Measurements from ENCODE around the gene PYGO2.
"Not testable (repeated sequence)": the region's sequence is repeated elsewhere in the genome, so short reads cannot be mapped to it uniquely, and the experiment has no call there.

The PYGO2 gene

GRCh38 chr1:154998201-154998780 is 36.7 kb upstream of the PYGO2 start:
- H3K27ac ChIP-seq: no peak overlapping the region
- DNase-seq: peak; percentile 47
- no peaks in the 10 kb centered on the region for H3K9me3 ChIP-seq (ENCODE audit: severe bottlenecking)
- no peaks in the 10 kb centered on the region for H3K27me3 ChIP-seq (ENCODE audit: insufficient read depth, low read depth, severe bottlenecking)
- no peaks in the 10 kb centered on the region for H3K36me3 ChIP-seq
- TF ChIP-seq CTCF (IDR thresholded peaks at IDR 0.05; ENCODE audit: low read depth, low read length): peak; percentile 45; the same call in 1 of the 2 replicates
- no peak overlapping the region for H3K4me3 ChIP-seq (ENCODE audit: low read depth, low read length)

- Histone ChIP-seq H3K27me3 (ENCODE audit: insufficient read depth, low read depth, severe bottlenecking) (no peaks in the 10 kb centered on the region), H3K27ac (no peak overlapping the region)
- no peak for DNase-seq
Measured at GRCh38 chr1:154996966-154997701, 35.6 kb upstream of the PYGO2 start.

GRCh38 chr1:154995301-154995983 is 33.9 kb upstream of the PYGO2 start:
- H3K27ac ChIP-seq; H3K9me3 ChIP-seq (ENCODE audit: severe bottlenecking); H3K27me3 ChIP-seq (ENCODE audit: insufficient read depth, low read depth, severe bottlenecking); H3K4me3 ChIP-seq (ENCODE audit: low read depth, low read length): not testable (repeated sequence)
- peak; percentile 87 for DNase-seq
- peaks cover 13% of the 10 kb centered on the region for H3K36me3 ChIP-seq
- TF ChIP-seq CTCF (IDR thresholded peaks at IDR 0.05; ENCODE audit: low read depth, low read length): peak; percentile 45; the same call in 1 of the 2 replicates

More at GRCh38 chr1:154996966-154997701, 35.6 kb upstream of the PYGO2 start:
- Histone ChIP-seq H3K36me3 (peaks cover 3% of the 10 kb centered on the region; the same call in 1 of the 2 replicates), H3K9me3 (ENCODE audit: severe bottlenecking) (no peaks in the 10 kb centered on the region), H3K4me3 (ENCODE audit: low read depth, low read length) (no peak overlapping the region)
- no peak for TF ChIP-seq CTCF (IDR thresholded peaks at IDR 0.05; ENCODE audit: low read depth, low read length)

GRCh38 chr1:154994591-154994990 is 33.0 kb upstream of the PYGO2 start:
- Histone ChIP-seq H3K4me3 (ENCODE audit: low read depth, low read length) (no peak overlapping the region), H3K27me3 (ENCODE audit: insufficient read depth, low read depth, severe bottlenecking) (no peaks in the 10 kb centered on the region), H3K27ac (no peak overlapping the region), H3K9me3 (ENCODE audit: severe bottlenecking) (no peaks in the 10 kb centered on the region), H3K36me3 (peaks cover 22% of the 10 kb centered on the region)
- DNase-seq: no peak
- TF ChIP-seq CTCF (IDR thresholded peaks at IDR 0.05; ENCODE audit: low read depth, low read length): no peak

- no peak for TF ChIP-seq CTCF (IDR thresholded peaks at IDR 0.05; ENCODE audit: low read depth, low read length)
- H3K27ac ChIP-seq: no peak overlapping the region
- no peaks in the 10 kb centered on the region for H3K27me3 ChIP-seq (ENCODE audit: insufficient read depth, low read depth, severe bottlenecking)
- no peak overlapping the region for H3K4me3 ChIP-seq (ENCODE audit: low read depth, low read length)
- peaks cover 26% of the 10 kb centered on the region for H3K36me3 ChIP-seq
- DNase-seq: no peak
- H3K9me3 ChIP-seq (ENCODE audit: severe bottlenecking): no peaks in the 10 kb centered on the region
Measured at GRCh38 chr1:154994269-154994587, 32.6 kb upstream of the PYGO2 start.

Measured in WERI-Rb-1 (cell line).